ENCODE results near the gene AUTS2.

GRCh38 chr7:70608229-70608628 is 1010.0 kb downstream of the AUTS2 start:
- no peak for TF ChIP-seq CTCF (IDR thresholded peaks at IDR 0.05)
- TF ChIP-seq POLR2A (IDR thresholded peaks at IDR 0.05), result no peak
- no peak for TF ChIP-seq POLR2AphosphoS5 (IDR thresholded peaks at IDR 0.05)
